Measurements from ENCODE around the gene RBM20. TPM values are rescaled to one million over a fixed set of nuclear protein-coding genes. Genes with fewer than 3 reads are reported as not detected.

Gene RBM20
- total and polyA plus RNA-seq, 2 of the 13 experiments (the other 11 are each of a cell fraction or from before 2014, with no cell fraction given): 0.02 to 0.22 TPM

GRCh38 chr10:110871298-110872084 is 227.4 kb downstream of the RBM20 start, which contains the start of gene PDCD4 (continued):
- TF ChIP-seq ETS1 (CRISPR knock-in tag; IDR thresholded peaks at IDR 0.05): 0 out of 2 replicates have a peak, but pooled peaks have one; percentile 40
- no peak for TF ChIP-seq ZNF839 (CRISPR knock-in tag; IDR thresholded peaks at IDR 0.05; ENCODE audit: borderline replicate concordance)
- TF ChIP-seq ZFX (CRISPR knock-in tag; IDR thresholded peaks at IDR 0.05; ENCODE audit: low read depth): no peak; the same call in 1 of the 2 replicates
- no peak for TF ChIP-seq AKNA (CRISPR knock-in tag; IDR thresholded peaks at IDR 0.05; ENCODE audit: borderline replicate concordance)
- no peak; the same call in 1 of the 2 replicates for TF ChIP-seq SNAI1 (CRISPR knock-in tag; IDR thresholded peaks at IDR 0.05; ENCODE audit: borderline replicate concordance)
- 0 out of 2 replicates have a peak, but pooled peaks have one; percentile 5 for TF ChIP-seq GATAD2A (CRISPR knock-in tag; IDR thresholded peaks at IDR 0.05)
- no peak for TF ChIP-seq FOXO1 (CRISPR knock-in tag; IDR thresholded peaks at IDR 0.05)
- TF ChIP-seq XBP1 (CRISPR knock-in tag; IDR thresholded peaks at IDR 0.05): no peak
- no peak for TF ChIP-seq ZNF569 (CRISPR knock-in tag; IDR thresholded peaks at IDR 0.05; ENCODE audit: borderline replicate concordance)
- TF ChIP-seq ZNF543 (CRISPR knock-in tag; IDR thresholded peaks at IDR 0.05): peak; percentile 65
- TF ChIP-seq ZNF354B (CRISPR knock-in tag; IDR thresholded peaks at IDR 0.05): no peak
- TF ChIP-seq SKIL (CRISPR knock-in tag; IDR thresholded peaks at IDR 0.05; ENCODE audit: borderline replicate concordance): no peak
- no peak for TF ChIP-seq THRA (CRISPR knock-in tag; IDR thresholded peaks at IDR 0.05; ENCODE audit: borderline replicate concordance)
- no peak; the same call in 1 of the 2 replicates for TF ChIP-seq CBFB (CRISPR knock-in tag; IDR thresholded peaks at IDR 0.05)
- TF ChIP-seq YEATS2 (CRISPR knock-in tag; IDR thresholded peaks at IDR 0.05; ENCODE audit: borderline replicate concordance): peak; percentile 49; the same call in 1 of the 2 replicates
- no peak; the same call in 1 of the 2 replicates for TF ChIP-seq ZNF558 (CRISPR knock-in tag; IDR thresholded peaks at IDR 0.05; ENCODE audit: borderline replicate concordance)
- peak; percentile 86 for TF ChIP-seq TFDP2 (CRISPR knock-in tag; IDR thresholded peaks at IDR 0.05)
- TF ChIP-seq ZC3H13 (CRISPR knock-in tag; IDR thresholded peaks at IDR 0.05): no peak
